ENCODE results near the gene METAP2. TPM values are rescaled to one million over a fixed set of nuclear protein-coding genes. Genes with fewer than 3 reads are reported as not detected.

Gene METAP2
- total and polyA plus RNA-seq, 2 of the 8 experiments (the other 6 are each of a cell fraction or from before 2014, with no cell fraction given), result 41.3 to 114 TPM

GRCh38 chr12:95480230-95480629, 6.3 kb downstream of the METAP2 start (continued):
- no peak for TF ChIP-seq NANOG (IDR thresholded peaks at IDR 0.05; ENCODE audit: insufficient read depth, low read depth, low read length, poor library complexity, severe bottlenecking)

Measured in H1 (cell line).